TTC549 (cell line): ENCODE data around the gene CBFA2T3.

ENCODE experiments used
- FAIRE-seq: peaks from 2 replicates; lab custom pipeline; 2012; peaks lifted over from hg19 to GRCh38; lab: Jason Lieb, UNC

The CBFA2T3 gene

DNA sequence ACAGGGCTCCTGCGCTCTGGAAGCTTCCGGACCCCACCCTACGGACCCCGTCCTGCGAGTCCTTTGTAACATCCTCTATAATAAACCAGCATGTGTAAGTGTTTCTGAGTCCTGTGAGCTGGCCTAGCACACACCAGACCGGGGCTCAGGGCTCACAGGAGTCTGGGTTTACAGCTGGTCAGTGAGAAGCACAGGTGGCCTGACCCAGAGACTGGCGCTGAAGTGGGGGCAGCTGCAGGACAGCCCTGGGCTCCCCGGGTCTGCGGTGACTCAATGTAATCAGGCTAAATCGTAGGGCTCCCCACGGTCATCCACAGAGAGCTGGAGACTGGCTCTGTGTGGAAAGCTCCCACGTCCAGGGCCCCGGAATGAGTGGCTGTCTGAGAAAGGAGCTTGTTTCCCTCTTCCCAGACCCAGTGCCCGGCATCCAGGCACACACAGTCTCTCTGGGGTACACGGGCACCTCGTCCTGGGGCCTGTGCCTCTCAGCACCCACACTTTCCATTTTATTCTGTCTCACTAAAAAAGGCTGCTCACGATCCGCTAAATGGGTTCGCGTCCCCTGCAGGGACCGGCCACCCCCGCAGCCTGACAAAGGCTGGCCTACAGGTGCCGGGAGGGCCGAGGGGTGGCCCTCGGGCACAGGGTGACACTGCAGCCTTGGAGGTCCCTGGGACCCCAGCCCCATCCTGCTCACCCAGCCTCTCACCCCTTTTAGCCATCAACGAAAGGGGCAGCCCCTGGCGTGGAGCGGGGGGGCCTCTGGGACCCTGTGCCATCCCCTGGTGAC lies 18.9 kb upstream of the CBFA2T3 start:
- FAIRE-seq = no peak

DNA sequence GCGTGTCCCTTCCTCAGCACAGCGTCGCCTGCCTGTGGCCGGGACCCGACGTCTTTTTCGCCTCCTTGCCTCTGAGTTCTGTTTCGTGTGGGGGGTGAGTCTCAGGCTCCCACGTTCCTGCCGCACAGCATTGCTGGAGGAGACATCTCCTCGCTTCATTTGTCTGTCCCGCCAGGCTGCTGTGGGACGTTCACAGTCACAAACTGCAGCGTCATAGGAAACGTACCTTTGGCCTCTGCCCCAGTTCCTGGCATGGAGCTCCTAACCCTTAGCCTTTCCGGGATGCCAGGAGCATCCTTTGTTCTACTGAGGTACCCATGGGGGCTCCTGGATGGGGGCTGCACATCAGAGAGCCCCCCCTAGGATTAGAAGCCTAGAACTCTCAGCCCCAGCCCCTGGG lies 18.2 kb upstream of the CBFA2T3 start:
- FAIRE-seq = no peak

DNA sequence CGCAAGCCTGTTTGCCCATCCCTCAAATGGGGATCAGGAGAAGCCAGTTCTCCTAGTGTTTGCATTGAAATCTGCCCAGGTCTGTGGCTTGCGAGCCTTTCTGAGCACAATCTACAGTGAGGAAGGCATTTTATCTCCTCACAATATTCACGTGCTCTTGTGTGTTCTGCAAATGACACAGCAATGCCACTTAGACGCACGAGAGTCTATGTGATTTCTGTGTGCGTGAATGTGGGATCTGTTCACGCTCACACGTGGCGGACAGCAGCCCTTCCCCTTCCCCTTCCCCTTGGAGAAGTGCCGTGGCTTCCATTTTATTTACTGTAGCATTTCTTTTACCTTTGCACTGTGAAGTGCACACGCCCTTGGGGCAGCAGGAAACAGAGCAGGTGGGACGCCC lies 17.7 kb upstream of the CBFA2T3 start:
- no peak for FAIRE-seq

DNA sequence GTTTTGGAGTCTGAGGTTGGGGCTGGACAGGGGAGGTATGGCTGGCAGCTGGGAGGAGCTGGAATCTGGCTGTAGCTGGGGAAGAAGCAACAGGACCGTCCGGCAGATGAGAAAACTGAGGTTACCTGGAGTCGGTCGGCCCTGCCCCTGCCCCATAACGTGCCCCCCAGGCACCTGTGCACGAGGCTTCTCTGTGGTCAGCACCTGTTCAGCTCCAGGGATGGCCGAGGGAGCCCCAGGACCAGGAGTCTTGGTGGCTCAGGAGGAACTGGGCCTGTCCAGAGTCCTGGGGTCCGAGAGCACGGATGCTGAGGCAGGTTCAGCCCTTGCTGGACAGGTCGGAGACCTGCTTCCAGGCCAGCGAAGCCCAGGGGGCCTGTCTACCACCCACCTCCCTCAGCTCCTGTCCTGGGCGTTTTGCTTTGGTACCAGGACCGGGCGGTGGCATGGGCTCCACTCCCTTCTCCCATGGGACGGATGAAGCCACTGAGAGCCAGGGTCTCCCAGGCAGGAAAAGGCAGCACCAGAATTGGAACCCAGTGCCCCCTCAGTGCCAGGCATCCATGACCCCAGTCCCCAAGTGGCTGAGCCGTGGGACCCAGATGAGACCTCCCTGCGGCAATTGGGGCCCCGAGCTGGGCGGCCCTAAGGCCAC lies 17.1 kb upstream of the CBFA2T3 start:
- no peak for FAIRE-seq

DNA sequence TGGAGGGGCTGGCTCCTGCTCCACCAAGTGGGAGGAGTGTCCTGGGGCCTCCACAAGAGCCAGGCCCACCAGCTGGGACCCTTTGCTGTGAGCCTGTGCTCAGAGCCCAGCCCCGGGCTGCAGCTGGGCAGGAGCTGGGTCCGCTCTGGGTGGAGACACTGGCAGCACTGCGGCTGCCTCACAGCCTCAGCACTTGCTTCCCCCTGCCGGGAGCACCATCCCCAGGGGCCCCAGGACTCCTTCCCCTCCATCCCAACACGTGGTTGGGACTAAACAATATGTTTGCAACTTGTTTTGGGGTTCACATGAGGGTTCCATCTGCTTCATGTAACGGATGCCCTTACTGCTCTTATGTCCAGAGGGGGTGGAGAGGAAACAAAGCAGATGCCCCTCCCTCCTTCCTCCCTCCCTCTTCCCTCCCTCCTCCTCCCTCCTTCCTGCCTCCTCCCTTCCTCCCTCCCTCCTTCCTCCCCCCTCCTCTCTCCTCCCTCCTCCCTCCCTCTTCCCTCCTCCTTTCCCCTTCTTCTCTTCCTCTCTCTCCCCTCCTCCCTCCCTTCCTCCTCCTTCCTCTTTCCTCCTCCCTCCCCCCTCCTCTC lies 16.3 kb upstream of the CBFA2T3 start:
- FAIRE-seq = no peak

DNA sequence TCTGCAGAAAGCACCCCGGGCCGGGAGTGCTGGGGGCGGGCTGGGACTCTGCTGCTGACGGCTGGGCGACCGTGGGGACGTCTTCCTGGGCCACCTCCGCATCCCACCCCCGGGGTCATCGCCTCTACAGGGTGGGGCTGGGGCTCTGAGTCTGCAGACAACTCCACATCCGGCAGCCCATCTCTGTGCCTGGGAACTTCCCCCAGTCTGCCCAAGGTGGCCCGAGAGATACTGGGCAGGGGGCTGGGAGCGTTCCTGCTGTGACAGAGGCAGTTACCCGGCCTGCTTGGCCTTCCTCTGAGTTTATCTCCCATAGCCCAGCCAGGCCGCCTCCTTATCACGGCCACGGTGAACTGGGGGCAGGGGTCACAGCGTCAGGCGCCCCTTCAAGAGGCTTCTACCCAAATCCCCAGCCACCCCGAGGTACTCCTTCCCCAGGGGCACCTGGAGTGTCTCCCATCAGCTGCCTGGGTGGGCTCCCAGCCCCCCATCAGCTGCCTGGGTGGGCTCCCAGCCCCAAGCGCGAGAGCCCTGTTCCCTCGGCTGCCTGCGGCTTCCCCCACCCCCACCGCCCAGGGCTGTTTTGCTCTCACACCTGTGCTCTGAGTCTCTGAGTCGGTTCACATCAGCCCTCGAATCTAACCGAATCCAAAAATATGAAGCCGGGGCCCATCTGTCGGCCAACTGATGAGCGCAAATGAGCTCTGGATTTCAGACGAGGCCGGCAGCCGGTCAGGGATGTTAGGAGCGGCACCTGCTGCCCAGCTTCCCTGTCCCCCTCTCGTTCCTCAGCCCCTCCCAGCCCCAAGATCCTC lies 15.6 kb upstream of the CBFA2T3 start:
- FAIRE-seq = no peak

DNA sequence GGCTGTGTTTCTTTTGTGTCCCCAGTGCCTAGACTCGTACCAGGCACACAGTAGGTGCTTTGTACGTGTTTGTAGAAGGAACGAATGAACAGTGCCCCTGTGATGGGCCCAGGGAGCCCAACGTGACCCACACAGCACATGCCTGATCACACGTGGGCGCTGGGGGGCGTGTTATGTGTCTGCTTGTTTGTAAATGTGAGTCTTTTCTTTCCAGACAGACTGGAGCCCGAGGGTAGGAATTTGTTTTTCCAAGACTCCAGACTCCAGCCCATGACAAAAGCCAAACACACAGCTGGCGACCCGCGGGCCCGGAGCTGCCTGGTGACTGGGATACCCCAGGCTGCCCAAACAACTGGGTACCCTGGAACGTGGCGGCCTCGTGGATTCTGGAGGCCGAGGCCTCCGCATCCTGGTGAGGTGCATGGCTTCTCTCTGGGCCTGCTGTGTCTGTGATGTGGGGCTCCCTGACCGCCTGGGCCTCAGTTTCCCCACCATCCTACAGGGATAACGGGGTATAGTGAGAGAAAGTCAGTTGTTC lies 14.9 kb upstream of the CBFA2T3 start:
- FAIRE-seq = no peak

DNA sequence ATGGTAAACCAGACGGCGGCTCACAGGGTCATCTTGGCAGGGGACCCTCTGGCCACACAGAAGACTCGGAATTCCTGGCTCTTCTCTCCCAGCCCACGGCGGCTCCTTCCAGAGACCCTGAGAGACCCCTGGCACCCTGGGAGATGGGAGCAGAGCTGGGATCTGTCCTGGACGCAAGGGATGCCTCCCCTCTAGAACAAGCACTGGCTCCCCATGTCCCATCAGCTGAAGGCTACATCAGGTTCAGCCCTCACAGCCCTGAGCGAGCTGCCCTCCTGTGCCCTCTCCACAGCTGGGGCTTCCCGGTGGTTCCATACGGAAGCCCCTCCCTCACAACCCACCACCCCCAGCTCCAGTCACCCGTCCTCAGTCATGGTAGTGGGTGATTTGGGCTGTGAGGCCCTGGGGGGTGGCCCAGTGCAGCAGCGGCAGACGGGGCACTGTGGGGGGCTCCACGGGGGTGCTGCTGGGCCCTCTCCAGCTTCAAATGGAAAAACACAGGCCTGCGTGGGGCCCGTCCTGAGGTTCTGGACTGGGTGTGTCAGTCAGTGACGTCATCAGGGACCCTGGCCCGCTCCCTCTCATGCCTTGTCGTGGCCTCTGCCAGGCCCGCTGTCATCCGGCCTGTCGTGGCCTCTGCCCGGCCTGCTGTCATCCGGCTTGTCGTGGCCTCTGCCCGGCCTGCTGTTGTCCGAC lies 13.0 kb upstream of the CBFA2T3 start:
- no peak for FAIRE-seq

DNA sequence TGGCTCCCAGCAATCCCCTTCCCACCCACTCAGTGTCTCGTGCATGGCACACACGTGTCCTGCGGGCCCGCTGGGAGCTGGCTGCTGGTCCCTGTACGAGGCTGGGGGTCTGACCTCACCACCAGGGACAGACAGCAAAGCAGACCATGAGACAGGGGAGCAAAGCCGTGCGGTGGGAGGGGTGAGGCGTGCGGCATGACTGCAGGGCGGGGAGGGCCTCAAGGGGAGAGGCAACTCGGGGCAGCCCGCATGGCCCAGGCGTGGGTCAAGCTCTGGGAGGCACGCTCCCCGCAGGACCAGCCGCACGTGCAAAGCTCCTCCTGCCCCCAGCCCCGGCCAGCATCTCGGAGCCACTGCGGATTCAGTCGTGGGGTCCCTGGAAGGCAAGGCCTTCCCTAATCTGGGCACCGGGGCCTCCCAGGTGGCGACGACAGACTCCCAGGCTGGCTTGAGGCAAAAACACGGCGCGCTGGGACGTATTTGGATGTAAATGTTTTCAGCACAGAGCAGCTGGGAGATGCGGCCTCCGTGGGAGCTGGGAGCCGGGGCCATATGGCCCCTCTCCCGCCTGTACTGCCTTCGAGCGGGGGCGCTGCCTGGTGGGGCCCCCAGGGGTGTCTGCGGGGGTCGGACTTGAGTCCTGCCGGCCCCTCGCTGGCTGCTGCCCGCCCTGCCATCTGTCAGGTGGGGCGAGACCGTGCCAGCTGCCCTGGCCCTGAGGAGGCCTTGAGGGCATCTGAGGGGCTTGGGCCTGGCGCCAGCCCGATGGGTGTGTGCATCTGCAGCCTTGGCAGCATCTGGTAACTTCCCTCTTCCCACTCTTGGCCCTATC lies 12.2 kb upstream of the CBFA2T3 start:
- FAIRE-seq = no peak

DNA sequence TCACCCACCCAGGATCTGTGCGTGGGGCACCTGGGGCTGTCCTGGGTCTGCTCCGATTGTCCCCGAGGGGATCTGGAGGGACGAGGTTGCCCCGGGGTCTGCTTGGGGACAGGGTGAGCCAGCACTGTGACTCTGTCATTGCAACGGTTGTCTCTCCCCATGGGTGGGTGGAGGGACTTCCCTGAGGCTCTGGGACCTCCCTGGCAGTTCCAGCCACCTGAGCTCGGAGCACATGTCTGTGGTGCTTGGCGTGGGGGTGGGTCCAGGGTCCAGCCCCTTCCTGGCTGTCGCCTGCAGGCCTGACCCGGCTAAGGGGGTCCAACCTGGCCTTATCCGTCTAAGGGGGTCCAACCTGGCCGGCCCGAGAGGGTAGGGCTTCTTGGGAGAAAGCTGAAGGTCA lies 8.5 kb upstream of the CBFA2T3 start:
- no peak for FAIRE-seq

DNA sequence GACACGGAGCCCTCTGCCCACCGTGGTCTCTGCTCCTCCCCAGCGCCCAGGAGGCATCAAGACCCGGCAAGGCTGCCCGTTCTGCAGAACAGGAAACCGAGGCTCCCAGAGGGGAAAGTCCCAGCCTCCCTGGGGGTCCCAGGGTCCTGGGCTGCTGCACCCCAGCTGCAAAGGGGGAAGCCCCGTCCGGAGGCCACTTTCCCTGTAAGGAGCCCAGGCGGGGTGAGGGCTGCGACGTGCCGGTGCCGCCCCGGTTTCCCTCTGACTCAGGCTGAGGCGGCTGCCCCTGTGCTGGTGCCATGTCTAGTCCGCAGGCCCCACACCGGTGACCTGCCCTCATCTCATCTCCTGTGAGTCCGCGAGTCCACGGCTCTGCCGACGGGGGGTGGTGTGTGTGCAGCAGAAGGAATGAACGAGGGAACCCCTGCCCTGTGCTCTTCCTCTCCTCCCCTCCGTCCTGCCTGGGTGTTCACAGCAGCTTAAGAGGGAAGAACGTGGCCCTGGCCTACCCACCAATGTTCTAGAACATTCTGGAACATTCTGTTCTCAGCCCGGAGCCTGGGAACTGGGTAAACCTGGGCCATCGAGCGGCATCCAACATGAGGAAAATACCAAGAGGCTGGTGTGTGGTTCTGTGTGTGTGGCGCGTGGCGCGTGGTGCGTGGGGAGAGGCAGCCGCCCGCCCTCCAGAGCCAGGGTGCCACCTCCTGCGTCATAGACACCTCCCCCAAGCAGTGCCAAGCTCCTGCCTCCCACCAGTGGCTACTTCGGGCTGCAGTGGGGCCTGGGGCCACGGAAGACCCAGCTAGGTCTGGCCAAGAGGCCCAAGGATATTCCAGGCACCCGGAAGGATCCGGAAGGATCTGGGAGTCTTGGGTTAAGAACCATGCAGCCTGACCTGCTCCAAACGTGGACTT lies 7.0 kb upstream of the CBFA2T3 start:
- FAIRE-seq = no peak

DNA sequence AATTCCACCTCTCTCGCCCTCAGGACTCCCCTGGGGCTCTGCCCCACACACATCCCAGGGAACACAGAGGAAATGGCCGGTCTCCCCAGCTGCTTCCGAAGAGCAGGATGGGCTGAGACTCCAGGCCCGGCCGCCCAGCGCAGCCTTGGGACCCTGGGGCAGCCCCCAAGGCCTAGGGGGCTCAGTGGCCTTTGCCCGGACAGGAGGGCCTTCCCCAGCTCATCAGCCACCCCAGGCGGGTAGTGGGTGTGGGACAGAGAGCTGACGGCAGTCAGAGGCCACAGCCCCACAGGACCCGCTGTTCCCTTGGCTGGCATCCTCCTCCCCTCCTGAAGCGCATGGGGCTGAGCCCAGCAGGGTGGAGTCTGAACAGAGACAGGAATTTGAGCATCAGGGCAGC lies 6.2 kb upstream of the CBFA2T3 start:
- FAIRE-seq = no peak

DNA sequence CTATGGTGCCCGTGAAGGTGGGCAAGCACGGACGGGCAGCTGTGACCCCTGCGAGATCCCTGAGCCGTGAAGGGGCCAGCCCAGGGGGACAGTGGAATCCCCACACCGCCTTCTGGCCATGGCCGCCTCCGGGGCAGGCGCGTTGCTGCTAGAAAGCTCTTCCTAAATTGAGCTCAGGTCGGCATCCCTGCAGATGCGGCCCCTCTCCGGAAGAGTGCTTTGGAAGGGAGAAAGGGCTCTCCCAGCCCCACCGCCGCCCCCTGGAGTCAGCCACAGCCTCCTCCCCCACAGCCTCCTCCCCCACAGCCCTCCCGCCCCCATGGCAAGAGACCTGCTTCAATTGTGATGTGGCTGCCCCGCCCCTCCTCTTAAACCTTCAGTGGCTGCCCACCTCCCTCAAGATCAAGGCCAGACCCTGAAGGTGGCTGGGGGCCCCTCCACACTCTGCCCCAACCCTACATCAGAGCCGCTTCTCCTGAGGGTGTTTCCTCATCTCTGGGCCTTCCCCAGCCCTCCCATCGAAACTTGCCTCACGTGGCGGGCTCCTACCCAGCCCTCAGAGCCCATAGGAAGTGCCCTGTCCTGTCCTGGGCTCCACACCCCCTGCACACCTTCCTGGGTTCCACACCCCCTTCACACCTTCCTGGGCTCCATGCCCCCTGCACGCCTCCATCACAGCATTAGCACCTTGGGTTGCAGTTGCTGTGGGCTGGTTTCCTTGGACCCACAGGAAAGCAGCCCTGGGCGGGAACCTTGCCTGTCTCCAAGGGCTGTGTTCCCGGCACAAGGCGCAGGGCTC lies 5.5 kb upstream of the CBFA2T3 start:
- FAIRE-seq = no peak

DNA sequence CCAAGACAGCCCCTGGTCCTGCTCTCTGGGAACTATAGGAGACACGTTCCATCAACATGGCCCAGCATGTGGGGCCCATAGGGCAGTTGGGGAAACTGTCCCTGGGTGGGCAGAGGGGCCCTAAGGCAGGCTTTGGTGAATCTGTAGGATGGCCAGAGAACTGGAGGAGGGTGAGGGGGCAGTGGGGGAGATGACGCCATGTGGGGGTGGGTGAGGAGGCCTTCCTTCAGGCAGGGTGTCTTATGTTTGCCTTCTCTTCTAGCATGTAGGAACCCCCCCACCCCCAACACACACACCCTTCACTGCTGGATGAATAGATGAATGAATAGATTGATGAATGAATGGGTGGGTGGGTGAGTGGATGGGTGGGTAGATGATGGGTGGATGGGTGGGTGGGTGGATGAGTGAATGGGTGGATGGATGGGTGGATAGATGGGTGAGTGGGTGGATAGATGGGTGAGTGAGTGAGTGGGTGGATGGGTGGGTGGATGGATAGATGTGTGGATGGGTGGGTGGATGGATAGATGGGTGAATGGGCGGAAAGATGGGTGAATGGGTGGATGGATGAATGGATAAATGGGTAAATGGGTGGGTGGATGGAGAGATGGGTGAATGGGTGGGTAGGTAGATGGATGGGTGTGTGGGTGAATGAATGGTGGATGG lies 2.5 kb upstream of the CBFA2T3 start:
- no peak for FAIRE-seq

DNA sequence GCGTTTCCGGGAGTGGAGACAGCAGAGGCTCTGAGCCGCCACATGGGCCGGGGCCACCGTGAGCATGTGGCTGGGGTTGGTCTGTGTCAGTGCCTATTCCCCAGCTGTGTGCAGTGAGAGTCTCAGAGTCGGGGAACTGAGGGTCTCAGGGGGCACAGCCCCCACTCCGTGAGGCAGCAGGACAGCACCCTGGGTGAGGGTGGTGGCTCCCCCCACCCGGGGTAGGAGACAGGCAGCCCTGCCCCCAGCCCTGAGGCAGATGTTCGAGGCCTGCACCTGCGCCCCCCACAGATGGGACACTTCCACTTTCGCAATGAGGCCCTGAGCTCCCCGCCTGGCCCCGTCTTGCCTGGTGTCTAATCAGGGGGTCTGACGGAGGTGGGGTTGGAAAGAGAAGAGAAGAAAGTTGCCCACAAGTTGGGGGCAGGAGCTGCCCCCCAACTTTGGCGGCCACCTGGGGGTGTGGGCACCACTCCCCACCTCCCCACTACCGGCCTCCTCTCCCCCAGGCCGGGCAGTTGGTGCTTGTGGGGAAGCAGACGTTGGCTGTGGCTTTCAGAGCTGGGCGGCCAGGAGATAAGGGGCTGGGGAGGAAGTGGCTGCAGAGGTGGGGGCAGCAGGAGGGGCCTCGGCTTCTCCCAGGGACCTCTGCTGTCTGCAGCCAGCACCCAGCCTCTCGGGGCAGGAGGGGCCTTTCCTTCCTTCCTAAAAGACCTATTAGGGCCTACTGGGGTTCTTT lies 1.8 kb upstream of the CBFA2T3 start:
- FAIRE-seq = no peak

DNA sequence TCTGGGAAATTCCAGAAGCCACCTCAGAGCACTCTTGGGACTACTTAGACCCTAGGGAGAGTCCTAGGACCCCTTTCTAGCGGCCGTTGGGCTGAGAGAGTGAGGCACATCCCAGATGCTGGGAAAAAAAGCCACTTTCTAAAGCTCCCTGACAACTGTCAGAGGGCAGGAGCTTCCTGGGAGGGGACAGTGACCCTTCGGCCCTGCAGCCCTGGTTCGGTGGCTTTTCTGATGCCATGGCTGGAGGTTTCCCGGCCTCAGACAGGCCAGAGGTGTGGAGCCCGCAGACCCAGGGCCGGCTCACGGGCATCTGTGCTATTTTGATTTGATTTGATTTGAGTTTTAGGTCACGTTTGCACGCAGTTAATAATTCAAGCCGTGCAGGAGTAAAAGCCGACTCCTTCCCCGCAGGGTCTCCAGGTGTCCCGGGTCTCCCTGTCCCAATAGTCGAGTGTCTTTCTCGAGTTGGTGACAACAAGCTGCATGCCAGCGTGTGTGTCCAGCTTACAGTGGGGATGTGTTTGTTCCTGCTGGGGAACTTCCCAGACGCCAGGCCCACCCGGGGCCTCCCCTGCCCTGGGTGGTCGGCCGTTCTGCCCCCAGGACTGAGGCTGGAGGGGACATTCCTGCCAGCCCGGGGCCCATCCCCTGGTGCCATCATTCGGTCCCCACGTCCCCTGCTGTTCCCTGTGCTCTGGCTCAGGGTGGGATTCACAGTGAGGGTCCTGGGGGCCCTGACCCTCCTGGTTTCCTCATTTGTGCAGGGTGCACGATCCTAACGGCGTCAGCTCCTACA lies 1.0 kb upstream of the CBFA2T3 start:
- FAIRE-seq = no peak
